ENCODE results near the gene CSAG3. TPM values are rescaled to one million over a fixed set of nuclear protein-coding genes. Genes with fewer than 3 reads are reported as not detected.

CSAG3 gene
- total RNA-seq, 1 donor from 2014 or later: not detected

- no peak for TF ChIP-seq CTCF (conservative IDR thresholded peaks at IDR 0.05)
- Mint-ChIP-seq H3K27ac (no peak overlapping the region), H3K4me1 (ENCODE audit: unreplicated experiment) (no peaks in the 10 kb centered on the region), H3K4me3 (no peak overlapping the region), H3K36me3 (no peaks in the 10 kb centered on the region), H3K27me3 (peaks cover 7% of the 10 kb centered on the region), H3K9me3 (no peaks in the 10 kb centered on the region)
- no peak for DNase-seq (ENCODE audit: extremely low spot score, unreplicated experiment)
Measured at GRCh38 chrX:152798945-152799344, 39.9 kb downstream of the CSAG3 start.

- no peak for DNase-seq (ENCODE audit: extremely low spot score, unreplicated experiment)
- Mint-ChIP-seq H3K27me3 (peaks cover 10% of the 10 kb centered on the region), H3K36me3 (no peaks in the 10 kb centered on the region), H3K4me3 (no peak overlapping the region), H3K27ac (no peak overlapping the region), H3K9me3 (no peaks in the 10 kb centered on the region), H3K4me1 (ENCODE audit: unreplicated experiment) (no peaks in the 10 kb centered on the region)
- TF ChIP-seq CTCF (conservative IDR thresholded peaks at IDR 0.05): no peak
Measured at GRCh38 chrX:152806035-152806434, 47.0 kb downstream of the CSAG3 start.

Other genes starting within 250 kb of the CSAG3 start
- 1.0 and 6.1 TPM in 2 replicates for gene GABRQ, start 121.3 kb upstream of the CSAG3 start, total RNA-seq (ENCODE audit: low replicate concordance)
- gene MAGEA3, start 60.4 kb upstream of the CSAG3 start, total RNA-seq (ENCODE audit: low replicate concordance): not detected in 2 replicates
- gene CSAG2, start 49.9 kb upstream of the CSAG3 start, total RNA-seq (ENCODE audit: low replicate concordance): 0.40 TPM in 1 of 2 replicates, not detected in the other
- gene MAGEA2B, start 44.6 kb upstream of the CSAG3 start, total RNA-seq (ENCODE audit: low replicate concordance): 1.1 TPM in 1 of 2 replicates, not detected in the other
- not detected in 2 replicates for gene CSAG1, start 25.5 kb upstream of the CSAG3 start, total RNA-seq (ENCODE audit: low replicate concordance)
- not detected in 2 replicates for gene MAGEA12, start 25.5 kb upstream of the CSAG3 start, total RNA-seq (ENCODE audit: low replicate concordance)
- 0.69 TPM in 1 of 2 replicates, not detected in the other for gene MAGEA2, start 5.4 kb upstream of the CSAG3 start, total RNA-seq (ENCODE audit: low replicate concordance)
- gene MAGEA6, start 10.5 kb downstream of the CSAG3 start, total RNA-seq (ENCODE audit: low replicate concordance): not detected in 2 replicates
- 52.4 and 66.3 TPM in 2 replicates for gene CETN2, start 71.5 kb downstream of the CSAG3 start, total RNA-seq (ENCODE audit: low replicate concordance)
- gene NSDHL, start 71.8 kb downstream of the CSAG3 start, total RNA-seq (ENCODE audit: low replicate concordance): 27.5 and 28.0 TPM in 2 replicates
- 45.4 and 99.1 TPM in 2 replicates for gene ZNF185, start 138.8 kb downstream of the CSAG3 start, total RNA-seq (ENCODE audit: low replicate concordance)
- gene PNMA5, start 234.9 kb downstream of the CSAG3 start, total RNA-seq (ENCODE audit: low replicate concordance): 0.22 TPM in 1 of 2 replicates, not detected in the other

Data from type B pancreatic cell (in vitro differentiated cells).